Activated CD4-positive, alpha-beta T cell treated with anti-CD3 and anti-CD28 coated beads, Interleukin-2, amount 10 ng/mL, durations not matched to agents 24 days and 14 days (primary cell): ENCODE measurements around the gene ZBP1. TPM values are rescaled to one million over a fixed set of nuclear protein-coding genes. Genes with fewer than 3 reads are reported as not detected.

Source experiments
- DNase-seq: peaks from one replicate; pipeline ENCODE4 v3.0.0; 2022
- H3K27ac Mint-ChIP-seq: one replicate; pipeline ENCODE4 v1.8.0; 2022; ENCODE audit warnings: mild to moderate bottlenecking, mixed read lengths
- H3K27me3 Mint-ChIP-seq: one replicate; pipeline ENCODE4 v1.8.0; 2022; ENCODE audit warnings: mixed read lengths
- H3K36me3 Mint-ChIP-seq: one replicate; pipeline ENCODE4 v1.8.0; 2022; ENCODE audit warnings: low read depth, mild to moderate bottlenecking, mixed read lengths
- H3K4me1 Mint-ChIP-seq: one replicate; pipeline ENCODE4 v1.8.0; 2021; ENCODE audit warnings: mixed read lengths
- H3K4me3 Mint-ChIP-seq: one replicate; pipeline ENCODE4 v1.8.0; 2022; ENCODE audit warnings: mild to moderate bottlenecking, moderate library complexity, mixed read lengths
- H3K9me3 Mint-ChIP-seq: one replicate; pipeline ENCODE4 v1.8.0; 2021; ENCODE audit warnings: mixed read lengths
- intact Hi-C: fragments of 100-400 bp; cut with micrococcal nuclease; formaldehyde crosslinking; loops from one replicate; pipeline ENCODE4 v1.15.1; 2023
- total RNA-seq: library from RNA; stranded (reverse); gene quantifications from 2 replicates; pipeline ENCODE4 v1.2.3, GENCODE V29; 2022

The ZBP1 gene, protein sequence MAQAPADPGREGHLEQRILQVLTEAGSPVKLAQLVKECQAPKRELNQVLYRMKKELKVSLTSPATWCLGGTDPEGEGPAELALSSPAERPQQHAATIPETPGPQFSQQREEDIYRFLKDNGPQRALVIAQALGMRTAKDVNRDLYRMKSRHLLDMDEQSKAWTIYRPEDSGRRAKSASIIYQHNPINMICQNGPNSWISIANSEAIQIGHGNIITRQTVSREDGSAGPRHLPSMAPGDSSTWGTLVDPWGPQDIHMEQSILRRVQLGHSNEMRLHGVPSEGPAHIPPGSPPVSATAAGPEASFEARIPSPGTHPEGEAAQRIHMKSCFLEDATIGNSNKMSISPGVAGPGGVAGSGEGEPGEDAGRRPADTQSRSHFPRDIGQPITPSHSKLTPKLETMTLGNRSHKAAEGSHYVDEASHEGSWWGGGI
- total RNA-seq, result 0.51 and 0.62 TPM in 2 replicates

DNA sequence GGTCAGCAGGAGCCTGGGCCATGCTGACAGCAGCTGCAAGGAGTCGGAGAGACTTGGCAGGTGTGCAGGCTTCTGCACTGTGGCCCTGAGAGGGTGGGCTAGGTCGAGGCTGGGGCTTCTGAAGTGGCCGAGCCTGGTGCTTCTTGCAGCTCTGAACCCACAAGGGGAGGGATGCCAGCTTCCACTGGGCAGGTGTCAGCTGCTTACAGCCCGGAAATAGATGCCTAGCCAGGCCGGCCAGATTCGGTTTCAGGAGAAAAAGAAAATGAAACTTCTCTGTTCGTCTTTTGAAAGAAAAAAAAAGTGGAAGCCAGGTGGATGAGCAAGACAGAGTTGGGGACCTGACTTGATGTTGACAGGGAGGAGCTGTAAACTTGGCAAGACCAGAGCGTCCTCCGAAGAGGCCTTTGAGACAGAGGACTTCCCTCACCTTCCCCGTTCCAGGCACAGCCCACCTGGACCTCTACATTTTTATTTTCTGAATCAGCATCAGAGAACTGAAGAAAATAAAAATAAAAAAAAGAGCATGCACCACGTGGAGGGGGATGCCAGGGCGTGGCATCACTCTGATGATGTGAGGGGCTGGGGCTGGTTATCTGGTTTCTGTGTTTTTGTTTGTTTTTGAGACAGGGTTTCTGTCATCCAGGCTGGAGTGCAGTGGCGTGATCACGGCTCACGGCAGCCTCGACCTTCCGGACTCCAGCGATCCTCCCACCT lies at the start of gene ZBP1:
Gene ZBP1 (minus strand): TSS at position 153 of the 717 bp plus-strand sequence. CDS start 131 bp downstream, at position 22.
- peak within 1 kb of the TSS; percentile 87 for H3K27ac Mint-ChIP-seq
- H3K4me1 Mint-ChIP-seq, result peaks cover 54% of the 10 kb centered on the region
- peak within 1 kb of the TSS; percentile 78 for H3K4me3 Mint-ChIP-seq
- DNase-seq, result peak; percentile 90
- peaks cover 15% of the 10 kb centered on the region for H3K36me3 Mint-ChIP-seq
- intact Hi-C loops, result loop anchor here (2.0 kb wide), 1 partner anchor 24 kb away; no protein-coding TSS in a partner anchor
- peaks cover 16% of the 10 kb centered on the region for H3K9me3 Mint-ChIP-seq
- peaks cover 17% of the 10 kb centered on the region for H3K27me3 Mint-ChIP-seq

DNA sequence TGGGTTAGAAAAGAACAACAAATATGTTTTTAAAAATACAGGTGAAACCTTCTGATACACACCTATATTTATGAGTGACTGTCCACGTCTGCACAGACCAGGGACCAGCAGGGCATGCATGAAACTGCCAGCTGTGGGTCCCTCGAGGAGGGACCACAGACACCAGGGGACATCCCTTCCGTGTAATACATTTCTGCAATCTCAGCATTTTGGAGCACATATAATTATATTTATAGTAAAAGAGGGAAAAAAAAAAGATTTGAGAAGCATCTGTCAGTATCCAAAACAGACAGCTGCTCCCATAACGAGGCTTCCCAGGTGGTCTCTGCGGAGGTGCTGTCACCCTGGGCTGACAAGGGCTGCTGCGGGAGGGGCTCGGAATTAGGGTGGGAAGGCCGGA lies 49.4 kb upstream of the ZBP1 start:
- intact Hi-C loops, result no loop called here
- DNase-seq, result no peak
- no peaks in the 10 kb centered on the region for H3K9me3 Mint-ChIP-seq
- peaks cover 2% of the 10 kb centered on the region for H3K27me3 Mint-ChIP-seq
- no peaks in the 10 kb centered on the region for H3K36me3 Mint-ChIP-seq
- no peak overlapping the region for H3K4me3 Mint-ChIP-seq
- no peaks in the 10 kb centered on the region for H3K4me1 Mint-ChIP-seq
- no peak overlapping the region for H3K27ac Mint-ChIP-seq

GRCh38 chr20:57667924-57668782 lies 47.9 kb upstream of the ZBP1 start:
- no peak for DNase-seq
- Mint-ChIP-seq H3K9me3 (no peaks in the 10 kb centered on the region), H3K27ac (no peak overlapping the region), H3K4me1 (no peaks in the 10 kb centered on the region), H3K4me3 (no peak overlapping the region), H3K36me3 (no peaks in the 10 kb centered on the region), H3K27me3 (peaks cover 2% of the 10 kb centered on the region)
- intact Hi-C loops, result no loop called here

- Mint-ChIP-seq H3K4me1 (no peaks in the 10 kb centered on the region), H3K27me3 (peaks cover 2% of the 10 kb centered on the region), H3K36me3 (no peaks in the 10 kb centered on the region), H3K9me3 (no peaks in the 10 kb centered on the region), H3K27ac (no peak overlapping the region), H3K4me3 (no peak overlapping the region)
- intact Hi-C loops, result no loop called here
- no peak for DNase-seq
Measured at GRCh38 chr20:57667388-57667787, 47.2 kb upstream of the ZBP1 start.

GRCh38 chr20:57666834-57667157 lies 46.6 kb upstream of the ZBP1 start:
- no peaks in the 10 kb centered on the region for H3K36me3 Mint-ChIP-seq
- DNase-seq, result no peak
- no peaks in the 10 kb centered on the region for H3K9me3 Mint-ChIP-seq
- intact Hi-C loops, result no loop called here
- no peak overlapping the region for H3K27ac Mint-ChIP-seq
- no peaks in the 10 kb centered on the region for H3K4me1 Mint-ChIP-seq
- H3K27me3 Mint-ChIP-seq, result no peaks in the 10 kb centered on the region
- no peak overlapping the region for H3K4me3 Mint-ChIP-seq

GRCh38 chr20:57666106-57666833 lies 46.0 kb upstream of the ZBP1 start:
- DNase-seq, result no peak
- Mint-ChIP-seq H3K9me3 (no peaks in the 10 kb centered on the region), H3K36me3 (no peaks in the 10 kb centered on the region), H3K4me3 (no peak overlapping the region), H3K4me1 (no peaks in the 10 kb centered on the region), H3K27me3 (no peaks in the 10 kb centered on the region), H3K27ac (no peak overlapping the region)
- intact Hi-C loops, result no loop called here

- intact Hi-C loops, result no loop called here
- no peaks in the 10 kb centered on the region for H3K36me3 Mint-ChIP-seq
- H3K4me3 Mint-ChIP-seq, result no peak overlapping the region
- H3K27me3 Mint-ChIP-seq, result no peaks in the 10 kb centered on the region
- no peaks in the 10 kb centered on the region for H3K4me1 Mint-ChIP-seq
- H3K9me3 Mint-ChIP-seq, result peaks cover 3% of the 10 kb centered on the region
- no peak for DNase-seq
- no peak overlapping the region for H3K27ac Mint-ChIP-seq
Measured at GRCh38 chr20:57665589-57665971, 45.4 kb upstream of the ZBP1 start.

- intact Hi-C loops, result no loop called here
- H3K4me1 Mint-ChIP-seq, result no peaks in the 10 kb centered on the region
- no peak overlapping the region for H3K27ac Mint-ChIP-seq
- H3K4me3 Mint-ChIP-seq, result no peak overlapping the region
- no peak for DNase-seq
- H3K9me3 Mint-ChIP-seq, result peaks cover 4% of the 10 kb centered on the region
- H3K36me3 Mint-ChIP-seq, result no peaks in the 10 kb centered on the region
- H3K27me3 Mint-ChIP-seq, result no peaks in the 10 kb centered on the region
Measured at GRCh38 chr20:57664924-57665588, 44.8 kb upstream of the ZBP1 start.

DNA sequence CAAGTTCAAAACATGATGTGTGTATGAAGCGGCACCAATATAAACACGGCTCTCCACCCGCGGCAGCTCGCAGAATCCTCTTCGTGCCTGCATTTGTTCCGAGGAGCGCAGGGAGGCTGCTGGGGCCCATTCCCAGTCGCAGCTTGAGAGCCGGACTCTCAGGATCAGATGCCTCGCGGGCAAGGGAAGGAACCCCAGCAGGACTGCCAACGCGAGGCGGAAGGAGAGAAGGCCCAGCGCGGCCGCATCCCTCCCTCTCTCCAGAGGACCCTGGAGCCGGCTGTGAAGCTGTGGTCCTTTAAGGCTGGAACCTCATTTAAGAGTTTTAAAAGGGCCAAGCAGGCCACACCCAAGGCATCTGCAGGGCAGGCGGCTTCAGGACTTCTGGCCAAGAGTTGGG lies 44.2 kb upstream of the ZBP1 start:
- H3K27ac Mint-ChIP-seq, result no peak overlapping the region
- no peak overlapping the region for H3K4me3 Mint-ChIP-seq
- intact Hi-C loops, result no loop called here
- H3K4me1 Mint-ChIP-seq, result no peaks in the 10 kb centered on the region
- no peaks in the 10 kb centered on the region for H3K27me3 Mint-ChIP-seq
- peaks cover 4% of the 10 kb centered on the region for H3K9me3 Mint-ChIP-seq
- H3K36me3 Mint-ChIP-seq, result no peaks in the 10 kb centered on the region
- no peak for DNase-seq

- intact Hi-C loops, result no loop called here
- no peak overlapping the region for H3K27ac Mint-ChIP-seq
- DNase-seq, result no peak
- H3K27me3 Mint-ChIP-seq, result no peaks in the 10 kb centered on the region
- no peaks in the 10 kb centered on the region for H3K4me1 Mint-ChIP-seq
- H3K36me3 Mint-ChIP-seq, result no peaks in the 10 kb centered on the region
- H3K4me3 Mint-ChIP-seq, result no peak overlapping the region
- peaks cover 4% of the 10 kb centered on the region for H3K9me3 Mint-ChIP-seq
Measured at GRCh38 chr20:57663681-57664451, 43.6 kb upstream of the ZBP1 start.

GRCh38 chr20:57663241-57663640 lies 43.0 kb upstream of the ZBP1 start:
- Mint-ChIP-seq H3K4me1 (peaks cover 2% of the 10 kb centered on the region), H3K4me3 (no peak overlapping the region), H3K27me3 (no peaks in the 10 kb centered on the region), H3K27ac (no peak overlapping the region), H3K36me3 (no peaks in the 10 kb centered on the region), H3K9me3 (peaks cover 4% of the 10 kb centered on the region)
- no peak for DNase-seq
- intact Hi-C loops, result no loop called here

DNA sequence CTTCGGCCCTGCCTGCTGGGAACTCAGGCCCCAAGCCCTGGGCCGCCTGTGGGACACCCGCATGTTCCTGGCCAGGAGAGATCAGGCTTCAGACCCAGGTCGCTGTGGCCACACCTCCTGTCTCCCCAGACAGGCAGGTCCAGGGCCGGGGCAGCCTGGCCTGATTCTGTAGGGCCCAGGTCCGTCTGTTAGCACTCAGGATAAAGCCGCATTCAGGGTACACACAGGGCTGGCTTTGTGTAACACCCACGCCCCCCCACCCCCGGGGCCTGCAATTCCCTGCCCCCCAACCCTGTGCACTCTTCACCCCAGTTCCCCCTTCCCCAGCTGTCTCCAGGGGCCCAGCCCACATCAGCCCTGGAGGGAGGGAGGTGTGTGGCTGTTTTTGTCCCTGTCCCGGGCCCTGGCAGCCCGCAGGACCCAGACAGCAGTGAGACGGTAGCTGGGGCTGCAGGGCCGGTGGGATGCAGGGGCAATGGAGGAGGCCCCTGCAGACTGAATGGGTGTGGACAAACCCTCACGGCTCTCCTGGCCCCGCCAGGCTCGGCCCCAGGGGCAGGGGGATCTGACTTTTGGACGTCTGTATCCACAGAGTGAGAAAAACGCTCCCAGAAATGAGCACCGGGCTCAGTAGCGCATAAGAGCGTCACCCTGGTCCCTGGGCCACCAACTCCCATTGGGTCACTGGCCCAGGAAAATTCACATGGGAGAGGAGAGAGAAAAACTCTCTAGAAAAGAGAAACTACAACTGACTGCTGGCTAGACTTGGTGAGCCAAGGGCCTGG lies 42.4 kb upstream of the ZBP1 start:
- intact Hi-C loops, result no loop called here
- Mint-ChIP-seq H3K9me3 (peaks cover 4% of the 10 kb centered on the region), H3K27ac (no peak overlapping the region), H3K4me3 (no peak overlapping the region), H3K36me3 (no peaks in the 10 kb centered on the region), H3K27me3 (no peaks in the 10 kb centered on the region), H3K4me1 (peaks cover 8% of the 10 kb centered on the region)
- no peak for DNase-seq
